HEK293 (cell line): Measurements from ENCODE around the gene CYB561D2.

Experiments
- BCL11A ChIP-seq: fragments of 450-650 bp; formaldehyde crosslinking; IDR thresholded peaks from 2 replicates; pipeline ENCODE4 v1.5.1; 2016; ENCODE audit warnings: low read depth, missing biosample characterization, missing genetic modification characterization
- KLF8 ChIP-seq: fragments of 450-650 bp; formaldehyde crosslinking; IDR thresholded peaks from 2 replicates; pipeline ENCODE4 v1.5.1; 2016; ENCODE audit warnings: missing biosample characterization, missing genetic modification characterization
- SP2 ChIP-seq: fragments of 450-650 bp; formaldehyde crosslinking; IDR thresholded peaks from 2 replicates; pipeline ENCODE4 v1.5.1; 2016; ENCODE audit warnings: missing biosample characterization, missing genetic modification characterization
- YY1 ChIP-seq: fragments of 450-650 bp; formaldehyde crosslinking; IDR thresholded peaks from 2 replicates; pipeline ENCODE4 v1.5.1; 2018; ENCODE audit warnings: missing biosample characterization, missing genetic modification characterization
- ZBTB21 ChIP-seq: fragments of 450-650 bp; formaldehyde crosslinking; IDR thresholded peaks from 2 replicates; pipeline ENCODE4 v1.5.1; 2017; ENCODE audit warnings: missing biosample characterization, missing genetic modification characterization
- ZNF16 ChIP-seq: fragments of 450-650 bp; formaldehyde crosslinking; IDR thresholded peaks from 2 replicates; pipeline ENCODE4 v1.5.1; 2016; ENCODE audit warnings: low read depth, missing biosample characterization, missing genetic modification characterization
- ZNF274 ChIP-seq, 2 experiments: fragments of 200-500 bp in 1 of 2; fragments of 450-650 bp in 1 of 2; sonication (Bioruptor generic) in 1 of 2; formaldehyde crosslinking in 1 of 2; IDR thresholded peaks; 2 replicates each; pipeline versions ENCODE4 v1.5.1 to v1.6.1; 2014 to 2016; ENCODE audit warnings: borderline replicate concordance in 1 of 2, inconsistent platforms in 1 of 2, low read length in 1 of 2, missing biosample characterization in 1 of 2, missing genetic modification characterization in 1 of 2
- ZNF529 ChIP-seq: fragments of 450-650 bp; formaldehyde crosslinking; IDR thresholded peaks from 2 replicates; pipeline ENCODE4 v1.5.1; 2017; ENCODE audit warnings: missing genetic modification characterization, missing biosample characterization; ENCODE audit not compliant: insufficient replicate concordance
- TF ChIP-seq, protein P1 (sequence below): fragments of 450-650 bp; formaldehyde crosslinking; IDR thresholded peaks from 2 replicates; pipeline ENCODE4 v1.5.1; 2016; ENCODE audit warnings: missing biosample characterization, missing genetic modification characterization
- TF ChIP-seq, protein P2 (sequence below): fragments of 450-650 bp; formaldehyde crosslinking; IDR thresholded peaks from 2 replicates; pipeline ENCODE4 v1.5.1; 2016; ENCODE audit warnings: missing biosample characterization, missing genetic modification characterization, low read depth
- TF ChIP-seq, protein P3 (sequence below): fragments of 450-650 bp; formaldehyde crosslinking; IDR thresholded peaks from 2 replicates; pipeline ENCODE4 v1.5.1; 2017; ENCODE audit warnings: missing biosample characterization, mild to moderate bottlenecking, missing genetic modification characterization, moderate library complexity
- TF ChIP-seq, protein P4 (sequence below): fragments of 450-650 bp; formaldehyde crosslinking; IDR thresholded peaks from 2 replicates; pipeline ENCODE4 v1.5.1; 2016; ENCODE audit warnings: missing biosample characterization, missing genetic modification characterization, low read depth
- TF ChIP-seq, protein P5 (sequence below): fragments of 450-650 bp; formaldehyde crosslinking; IDR thresholded peaks from 2 replicates; pipeline ENCODE4 v1.5.1; 2017; ENCODE audit warnings: missing biosample characterization, missing genetic modification characterization

DNA sequence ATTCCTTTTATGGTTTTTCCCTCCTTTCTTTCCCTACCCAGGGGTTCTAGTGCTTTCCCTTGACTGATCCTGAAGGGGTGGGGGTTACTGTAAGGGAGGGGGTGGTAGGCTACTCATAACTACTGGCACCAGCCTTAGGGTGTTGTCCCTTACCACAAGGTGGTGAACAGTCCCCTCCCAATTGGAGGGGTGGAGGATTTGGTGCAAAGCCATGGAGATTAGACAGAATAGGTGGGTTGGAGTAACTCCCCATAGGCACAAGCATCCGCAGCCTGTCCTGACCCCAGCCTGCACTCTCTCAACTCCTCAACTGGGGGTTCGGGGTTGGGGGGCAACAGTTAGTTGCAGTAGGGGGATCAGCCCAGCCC, 25.6 kb upstream of the CYB561D2 start:
- TF ChIP-seq, protein P1, sequence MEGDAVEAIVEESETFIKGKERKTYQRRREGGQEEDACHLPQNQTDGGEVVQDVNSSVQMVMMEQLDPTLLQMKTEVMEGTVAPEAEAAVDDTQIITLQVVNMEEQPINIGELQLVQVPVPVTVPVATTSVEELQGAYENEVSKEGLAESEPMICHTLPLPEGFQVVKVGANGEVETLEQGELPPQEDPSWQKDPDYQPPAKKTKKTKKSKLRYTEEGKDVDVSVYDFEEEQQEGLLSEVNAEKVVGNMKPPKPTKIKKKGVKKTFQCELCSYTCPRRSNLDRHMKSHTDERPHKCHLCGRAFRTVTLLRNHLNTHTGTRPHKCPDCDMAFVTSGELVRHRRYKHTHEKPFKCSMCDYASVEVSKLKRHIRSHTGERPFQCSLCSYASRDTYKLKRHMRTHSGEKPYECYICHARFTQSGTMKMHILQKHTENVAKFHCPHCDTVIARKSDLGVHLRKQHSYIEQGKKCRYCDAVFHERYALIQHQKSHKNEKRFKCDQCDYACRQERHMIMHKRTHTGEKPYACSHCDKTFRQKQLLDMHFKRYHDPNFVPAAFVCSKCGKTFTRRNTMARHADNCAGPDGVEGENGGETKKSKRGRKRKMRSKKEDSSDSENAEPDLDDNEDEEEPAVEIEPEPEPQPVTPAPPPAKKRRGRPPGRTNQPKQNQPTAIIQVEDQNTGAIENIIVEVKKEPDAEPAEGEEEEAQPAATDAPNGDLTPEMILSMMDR (tag by site-specific recombination) = no peak
- TF ChIP-seq ZBTB21 (tag by site-specific recombination) (no peak), YY1 (tag by site-specific recombination) (no peak), ZNF16 (tag by site-specific recombination) (no peak), ZNF274 (IDR thresholded peaks at IDR 0.05; ENCODE audit: low read length) (no peak), ZNF274 (tag by site-specific recombination; IDR thresholded peaks at IDR 0.05; ENCODE audit: borderline replicate concordance) (no peak), BCL11A (tag by site-specific recombination) (no peak), KLF8 (tag by site-specific recombination) (no peak), SP2 (tag by site-specific recombination) (no peak), ZNF529 (no peak)
- TF ChIP-seq, protein P2, sequence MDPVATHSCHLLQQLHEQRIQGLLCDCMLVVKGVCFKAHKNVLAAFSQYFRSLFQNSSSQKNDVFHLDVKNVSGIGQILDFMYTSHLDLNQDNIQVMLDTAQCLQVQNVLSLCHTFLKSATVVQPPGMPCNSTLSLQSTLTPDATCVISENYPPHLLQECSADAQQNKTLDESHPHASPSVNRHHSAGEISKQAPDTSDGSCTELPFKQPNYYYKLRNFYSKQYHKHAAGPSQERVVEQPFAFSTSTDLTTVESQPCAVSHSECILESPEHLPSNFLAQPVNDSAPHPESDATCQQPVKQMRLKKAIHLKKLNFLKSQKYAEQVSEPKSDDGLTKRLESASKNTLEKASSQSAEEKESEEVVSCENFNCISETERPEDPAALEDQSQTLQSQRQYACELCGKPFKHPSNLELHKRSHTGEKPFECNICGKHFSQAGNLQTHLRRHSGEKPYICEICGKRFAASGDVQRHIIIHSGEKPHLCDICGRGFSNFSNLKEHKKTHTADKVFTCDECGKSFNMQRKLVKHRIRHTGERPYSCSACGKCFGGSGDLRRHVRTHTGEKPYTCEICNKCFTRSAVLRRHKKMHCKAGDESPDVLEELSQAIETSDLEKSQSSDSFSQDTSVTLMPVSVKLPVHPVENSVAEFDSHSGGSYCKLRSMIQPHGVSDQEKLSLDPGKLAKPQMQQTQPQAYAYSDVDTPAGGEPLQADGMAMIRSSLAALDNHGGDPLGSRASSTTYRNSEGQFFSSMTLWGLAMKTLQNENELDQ (tag by site-specific recombination) = no peak
- TF ChIP-seq, protein P3, sequence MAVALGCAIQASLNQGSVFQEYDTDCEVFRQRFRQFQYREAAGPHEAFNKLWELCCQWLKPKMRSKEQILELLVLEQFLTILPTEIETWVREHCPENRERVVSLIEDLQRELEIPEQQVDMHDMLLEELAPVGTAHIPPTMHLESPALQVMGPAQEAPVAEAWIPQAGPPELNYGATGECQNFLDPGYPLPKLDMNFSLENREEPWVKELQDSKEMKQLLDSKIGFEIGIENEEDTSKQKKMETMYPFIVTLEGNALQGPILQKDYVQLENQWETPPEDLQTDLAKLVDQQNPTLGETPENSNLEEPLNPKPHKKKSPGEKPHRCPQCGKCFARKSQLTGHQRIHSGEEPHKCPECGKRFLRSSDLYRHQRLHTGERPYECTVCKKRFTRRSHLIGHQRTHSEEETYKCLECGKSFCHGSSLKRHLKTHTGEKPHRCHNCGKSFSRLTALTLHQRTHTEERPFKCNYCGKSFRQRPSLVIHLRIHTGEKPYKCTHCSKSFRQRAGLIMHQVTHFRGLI (tag by site-specific recombination) = no peak
- TF ChIP-seq, protein P4, sequence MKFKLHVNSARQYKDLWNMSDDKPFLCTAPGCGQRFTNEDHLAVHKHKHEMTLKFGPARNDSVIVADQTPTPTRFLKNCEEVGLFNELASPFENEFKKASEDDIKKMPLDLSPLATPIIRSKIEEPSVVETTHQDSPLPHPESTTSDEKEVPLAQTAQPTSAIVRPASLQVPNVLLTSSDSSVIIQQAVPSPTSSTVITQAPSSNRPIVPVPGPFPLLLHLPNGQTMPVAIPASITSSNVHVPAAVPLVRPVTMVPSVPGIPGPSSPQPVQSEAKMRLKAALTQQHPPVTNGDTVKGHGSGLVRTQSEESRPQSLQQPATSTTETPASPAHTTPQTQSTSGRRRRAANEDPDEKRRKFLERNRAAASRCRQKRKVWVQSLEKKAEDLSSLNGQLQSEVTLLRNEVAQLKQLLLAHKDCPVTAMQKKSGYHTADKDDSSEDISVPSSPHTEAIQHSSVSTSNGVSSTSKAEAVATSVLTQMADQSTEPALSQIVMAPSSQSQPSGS (tag by site-specific recombination) = no peak
- TF ChIP-seq, protein P5, sequence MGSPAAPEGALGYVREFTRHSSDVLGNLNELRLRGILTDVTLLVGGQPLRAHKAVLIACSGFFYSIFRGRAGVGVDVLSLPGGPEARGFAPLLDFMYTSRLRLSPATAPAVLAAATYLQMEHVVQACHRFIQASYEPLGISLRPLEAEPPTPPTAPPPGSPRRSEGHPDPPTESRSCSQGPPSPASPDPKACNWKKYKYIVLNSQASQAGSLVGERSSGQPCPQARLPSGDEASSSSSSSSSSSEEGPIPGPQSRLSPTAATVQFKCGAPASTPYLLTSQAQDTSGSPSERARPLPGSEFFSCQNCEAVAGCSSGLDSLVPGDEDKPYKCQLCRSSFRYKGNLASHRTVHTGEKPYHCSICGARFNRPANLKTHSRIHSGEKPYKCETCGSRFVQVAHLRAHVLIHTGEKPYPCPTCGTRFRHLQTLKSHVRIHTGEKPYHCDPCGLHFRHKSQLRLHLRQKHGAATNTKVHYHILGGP = no peak
